Mesenchymal stem cell (in vitro differentiated cells and primary cell): ENCODE results near the gene PRLHR. TPM values are rescaled to one million over a fixed set of nuclear protein-coding genes. Genes with fewer than 3 reads are reported as not detected.
A peak's percentile ranks its signal among the peaks of the same experiment; 100 is the strongest.

Experiments used
- DNase-seq: peaks from one replicate; pipeline ENCODE4 v3.0.0-alpha.2; 2013
- H2AFZ ChIP-seq: one replicate; pipeline ENCODE4 v1.6.1; 2013; ENCODE audit warnings: low read depth, mild to moderate bottlenecking, control low read depth, inconsistent platforms, low read length, moderate library complexity
- H2AK5ac ChIP-seq: 2 replicates; pipeline ENCODE4 v1.6.1; 2013; ENCODE audit warnings: low read length, moderate library complexity, mild to moderate bottlenecking, inconsistent platforms; ENCODE audit not compliant: severe bottlenecking
- H2BK120ac ChIP-seq: one replicate; pipeline ENCODE4 v1.6.1; 2013; ENCODE audit warnings: low read depth, mild to moderate bottlenecking, inconsistent platforms, low read length, moderate library complexity
- H2BK12ac ChIP-seq, 2 experiments: one replicate each; pipeline ENCODE4 v1.6.1; 2013; ENCODE audit warnings: inconsistent platforms in 2 of 2, low read length in 2 of 2, mild to moderate bottlenecking in 2 of 2, moderate library complexity in 2 of 2, control low read depth in 1 of 2
- H2BK15ac ChIP-seq: one replicate; pipeline ENCODE4 v1.6.1; 2013; ENCODE audit warnings: mild to moderate bottlenecking, low read depth, inconsistent platforms; ENCODE audit not compliant: poor library complexity, severe bottlenecking
- H2BK5ac ChIP-seq: 2 replicates; pipeline ENCODE4 v1.6.1; 2013; ENCODE audit warnings: low read depth, mild to moderate bottlenecking, low read length, control low read depth, inconsistent platforms; ENCODE audit not compliant: poor library complexity, severe bottlenecking
- H3K14ac ChIP-seq, 2 experiments: one replicate each; pipeline ENCODE4 v1.6.1; 2013; ENCODE audit warnings: inconsistent platforms in 2 of 2, low read length in 2 of 2, control low read depth in 1 of 2, mild to moderate bottlenecking in 1 of 2, moderate library complexity in 1 of 2
- H3K18ac ChIP-seq, 2 experiments: one replicate each; pipeline ENCODE4 v1.6.1; 2013; ENCODE audit warnings: inconsistent platforms in 2 of 2, low read length in 2 of 2, control low read depth in 1 of 2, low read depth in 1 of 2, mild to moderate bottlenecking in 1 of 2
- H3K23ac ChIP-seq, 2 experiments: one replicate each; pipeline ENCODE4 v1.6.1; 2013; ENCODE audit warnings: inconsistent platforms in 2 of 2, low read length in 2 of 2, mild to moderate bottlenecking in 2 of 2, moderate library complexity in 2 of 2, control low read depth in 1 of 2
- H3K27ac ChIP-seq: 2 replicates; pipeline ENCODE4 v1.5.1; 2013; ENCODE audit warnings: mild to moderate bottlenecking, moderate library complexity, low read length, control low read depth, inconsistent platforms; ENCODE audit not compliant: poor library complexity, severe bottlenecking
- H3K27me3 ChIP-seq, 2 experiments: 2 replicates each; pipeline versions ENCODE4 v1.6.1 to v1.7.0; 2013; ENCODE audit warnings: low read length in 2 of 2, mild to moderate bottlenecking in 2 of 2, moderate library complexity in 2 of 2, control low read depth in 1 of 2, inconsistent platforms in 1 of 2; ENCODE audit not compliant: control insufficient read depth in 1 of 2, insufficient read depth in 1 of 2
- H3K36me3 ChIP-seq, 2 experiments: 2 replicates each; pipeline versions ENCODE4 v1.6.1 to v1.7.0; 2013; ENCODE audit warnings: low read length in 2 of 2, control low read depth in 1 of 2, inconsistent platforms in 1 of 2, low read depth in 1 of 2, mild to moderate bottlenecking in 1 of 2; ENCODE audit not compliant: insufficient read depth in 2 of 2, control insufficient read depth in 1 of 2
- H3K4ac ChIP-seq, 2 experiments: one replicate each; pipeline ENCODE4 v1.6.1; 2013; ENCODE audit warnings: inconsistent platforms in 2 of 2, low read length in 2 of 2, mild to moderate bottlenecking in 2 of 2, moderate library complexity in 2 of 2, control low read depth in 1 of 2, low read depth in 1 of 2
- H3K4me1 ChIP-seq: 2 replicates; pipeline ENCODE4 v1.6.1; 2013; ENCODE audit warnings: low read depth, low read length, control low read depth; ENCODE audit not compliant: control insufficient read depth, insufficient read depth
- H3K4me2 ChIP-seq: 2 replicates; pipeline ENCODE4 v1.6.1; 2013; ENCODE audit warnings: low read length, mild to moderate bottlenecking, inconsistent platforms; ENCODE audit not compliant: poor library complexity, severe bottlenecking
- H3K4me3 ChIP-seq, 2 experiments: 2 replicates each; pipeline versions ENCODE4 v1.5.1 to v1.7.0; 2013; ENCODE audit warnings: low read length in 2 of 2, mild to moderate bottlenecking in 2 of 2, control low read depth in 1 of 2, low read depth in 1 of 2; ENCODE audit not compliant: insufficient read depth in 1 of 2
- H3K79me1 ChIP-seq: replicated peaks from 2 replicates; pipeline ENCODE4 v1.6.1; 2013; ENCODE audit warnings: mild to moderate bottlenecking, control low read depth, low read length, inconsistent platforms; ENCODE audit not compliant: poor library complexity, severe bottlenecking
- H3K9ac ChIP-seq: 2 replicates; pipeline ENCODE4 v1.7.0; 2013; ENCODE audit warnings: mild to moderate bottlenecking, low read length, moderate library complexity
- H3K9me3 ChIP-seq: 2 replicates; pipeline ENCODE4 v1.7.0; 2013; ENCODE audit warnings: mild to moderate bottlenecking, low read length; ENCODE audit not compliant: control insufficient read depth
- H4K8ac ChIP-seq: one replicate; pipeline ENCODE4 v1.6.1; 2013; ENCODE audit warnings: inconsistent platforms, mild to moderate bottlenecking, low read length, moderate library complexity
- H4K91ac ChIP-seq: one replicate; pipeline ENCODE4 v1.6.1; 2013; ENCODE audit warnings: mild to moderate bottlenecking, low read length, inconsistent platforms
- WGBS: methylation state at CpG from one replicate; pipeline ENCODE4 v1.1.7; 2013; ENCODE audit warnings: mixed read lengths; 5-methylcytosine and 5-hydroxymethylcytosine counted together
- polyA plus RNA-seq, 2 experiments: library from polyadenylated mRNA; stranded (reverse); fragments of 200-250 nt; gene quantifications; one replicate each; pipeline ENCODE4 v1.2.3, GENCODE V29; 2013

PRLHR gene
- polyA plus RNA-seq (2013, experiment 1 of 2): not detected
- not detected for polyA plus RNA-seq (2013, experiment 2 of 2)

- no peak within 1 kb of the TSS for H3K4me2 ChIP-seq
- H2BK120ac ChIP-seq: no peak within 1 kb of the TSS
- 4% methylated on average over 48 of the region's 52 CpGs for whole genome bisulfite sequencing
- H3K27me3 ChIP-seq: peaks cover 49 to 90% of the 10 kb centered on the region in 2 experiments
- no peak within 1 kb of the TSS for H2BK15ac ChIP-seq
- no peak within 1 kb of the TSS for H3K4ac ChIP-seq
- no peak within 1 kb of the TSS for H3K18ac ChIP-seq
- DNase-seq: peak; percentile 35
- H3K4me1 ChIP-seq: peaks cover 12% of the 10 kb centered on the region
- H4K8ac ChIP-seq: no peak within 1 kb of the TSS
- H2BK5ac ChIP-seq: no peak within 1 kb of the TSS
- no peaks in the 10 kb centered on the region for H3K36me3 ChIP-seq
- H3K27ac ChIP-seq: no peak within 1 kb of the TSS
- H3K4me3 ChIP-seq: no peak within 1 kb of the TSS
- H3K9ac ChIP-seq: no peak within 1 kb of the TSS
- H3K23ac ChIP-seq: no peak within 1 kb of the TSS
- no peak within 1 kb of the TSS for H3K14ac ChIP-seq
- no peak within 1 kb of the TSS for H2BK12ac ChIP-seq
- H3K9me3 ChIP-seq: no peaks in the 10 kb centered on the region
- H4K91ac ChIP-seq: no peak within 1 kb of the TSS
- H2AK5ac ChIP-seq: no peak within 1 kb of the TSS
- H2AFZ ChIP-seq: no peak within 1 kb of the TSS
- H3K79me1 ChIP-seq: no peaks in the 10 kb centered on the region
These were observed at the start of gene PRLHR for GRCh38 chr10:118595598-118596425. PRLHR (minus strand) TSS chr10:118595648; CDS start chr10:118595244, 404 bp downstream.

- H2BK5ac ChIP-seq: no peak overlapping the region
- no peaks in the 10 kb centered on the region for H3K9me3 ChIP-seq
- no peak overlapping the region for H3K9ac ChIP-seq
- DNase-seq: no peak
- H3K79me1 ChIP-seq: no peaks in the 10 kb centered on the region
- no peak overlapping the region for H3K4ac ChIP-seq
- H3K18ac ChIP-seq: no peak overlapping the region
- H3K14ac ChIP-seq: no peak overlapping the region
- H2BK12ac ChIP-seq: no peak overlapping the region
- H2AK5ac ChIP-seq: no peak overlapping the region
- no peaks in the 10 kb centered on the region for H3K36me3 ChIP-seq
- no peak overlapping the region for H3K4me3 ChIP-seq
- H2BK120ac ChIP-seq: no peak overlapping the region
- H3K23ac ChIP-seq: no peak overlapping the region
- no peak overlapping the region for H4K8ac ChIP-seq
- H4K91ac ChIP-seq: no peak overlapping the region
- H3K4me1 ChIP-seq: no peaks in the 10 kb centered on the region
- no peak overlapping the region for H2BK15ac ChIP-seq
- H3K27ac ChIP-seq: no peak overlapping the region
- H3K4me2 ChIP-seq: no peak overlapping the region
- WGBS: 70% methylated on average over 2 of the region's 2 CpGs
- H2AFZ ChIP-seq: no peak overlapping the region
- H3K27me3 ChIP-seq: peaks cover 3 to 53% of the 10 kb centered on the region in 2 experiments
These were observed 46.8 kb upstream of the PRLHR start for GRCh38 chr10:118642228-118642627.

GRCh38 chr10:118638680-118639079 is 43.2 kb upstream of the PRLHR start:
- no peak overlapping the region for H2BK12ac ChIP-seq
- no peak overlapping the region for H2BK15ac ChIP-seq
- H3K9ac ChIP-seq: no peak overlapping the region
- H3K27ac ChIP-seq: no peak overlapping the region
- no peak overlapping the region for H3K4me3 ChIP-seq
- no peaks in the 10 kb centered on the region for H3K79me1 ChIP-seq
- peaks cover 3 to 73% of the 10 kb centered on the region in 2 experiments for H3K27me3 ChIP-seq
- H3K4me2 ChIP-seq: no peak overlapping the region
- H3K9me3 ChIP-seq: peaks cover 10% of the 10 kb centered on the region
- H3K14ac ChIP-seq: no peak overlapping the region
- no peak overlapping the region for H3K4ac ChIP-seq
- H2AK5ac ChIP-seq: no peak overlapping the region
- no peak overlapping the region for H3K18ac ChIP-seq
- H2BK120ac ChIP-seq: no peak overlapping the region
- H3K36me3 ChIP-seq: no peaks in the 10 kb centered on the region
- H2AFZ ChIP-seq: no peak overlapping the region
- H2BK5ac ChIP-seq: no peak overlapping the region
- no peak overlapping the region for H3K23ac ChIP-seq
- no peak overlapping the region for H4K8ac ChIP-seq
- H4K91ac ChIP-seq: no peak overlapping the region
- no peak for DNase-seq
- H3K4me1 ChIP-seq: no peaks in the 10 kb centered on the region
- WGBS: 75% methylated on average over 9 of the region's 9 CpGs

GRCh38 chr10:118635674-118636402 is 40.4 kb upstream of the PRLHR start:
- Histone ChIP-seq H3K18ac (no peak overlapping the region), H3K27me3 (peaks cover 5 to 71% of the 10 kb centered on the region in 2 experiments), H3K4me1 (no peaks in the 10 kb centered on the region), H2AFZ (no peak overlapping the region), H3K36me3 (no peaks in the 10 kb centered on the region), H2BK15ac (no peak overlapping the region), H2BK120ac (no peak overlapping the region), H4K91ac (no peak overlapping the region), H3K4me3 (no peak overlapping the region), H3K27ac (no peak overlapping the region), H3K14ac (no peak overlapping the region), H3K79me1 (no peaks in the 10 kb centered on the region), H3K23ac (no peak overlapping the region), H4K8ac (no peak overlapping the region), H2BK5ac (no peak overlapping the region), H3K9ac (no peak overlapping the region), H3K4ac (no peak overlapping the region), H2AK5ac (no peak overlapping the region), H3K9me3 (peaks cover 10% of the 10 kb centered on the region), H2BK12ac (no peak overlapping the region), H3K4me2 (no peak overlapping the region)
- DNase-seq: no peak
- 72% methylated on average over 4 of the region's 4 CpGs for WGBS
